ENCODE results near the gene MSTO1.
"Not testable (repeated sequence)": the region's sequence is repeated elsewhere in the genome, so short reads cannot be mapped to it uniquely, and the experiment has no call there.

Gene MSTO1

DNA sequence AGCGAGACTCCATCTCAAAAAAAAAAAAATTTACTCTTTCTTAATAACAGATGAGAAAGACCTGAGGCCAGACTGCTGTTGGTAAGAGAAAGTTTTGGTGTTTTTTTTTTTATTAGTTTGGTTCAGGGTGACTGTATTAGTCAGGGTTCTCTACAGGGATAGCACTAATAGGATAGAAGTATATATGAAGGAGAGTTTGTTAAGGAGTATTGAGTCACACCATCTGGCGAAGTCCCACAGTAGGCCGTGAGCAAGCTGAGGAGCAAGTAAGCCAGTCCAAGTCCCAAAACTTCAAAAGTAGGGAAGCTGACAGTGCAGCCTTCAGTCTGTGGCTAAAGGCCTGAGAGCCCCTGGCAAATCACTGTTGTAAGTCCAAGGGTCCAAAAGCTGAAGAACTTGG lies 20.7 kb upstream of the MSTO1 start:
- not testable (repeated sequence) for H3K4me3 ChIP-seq (ENCODE audit: low read length); H3K27ac ChIP-seq (ENCODE audit: low read length)
- WGBS (ENCODE audit: insufficient coverage, insufficient read length): no CpG with 5 or more reads among the region's 3 CpGs

DNA sequence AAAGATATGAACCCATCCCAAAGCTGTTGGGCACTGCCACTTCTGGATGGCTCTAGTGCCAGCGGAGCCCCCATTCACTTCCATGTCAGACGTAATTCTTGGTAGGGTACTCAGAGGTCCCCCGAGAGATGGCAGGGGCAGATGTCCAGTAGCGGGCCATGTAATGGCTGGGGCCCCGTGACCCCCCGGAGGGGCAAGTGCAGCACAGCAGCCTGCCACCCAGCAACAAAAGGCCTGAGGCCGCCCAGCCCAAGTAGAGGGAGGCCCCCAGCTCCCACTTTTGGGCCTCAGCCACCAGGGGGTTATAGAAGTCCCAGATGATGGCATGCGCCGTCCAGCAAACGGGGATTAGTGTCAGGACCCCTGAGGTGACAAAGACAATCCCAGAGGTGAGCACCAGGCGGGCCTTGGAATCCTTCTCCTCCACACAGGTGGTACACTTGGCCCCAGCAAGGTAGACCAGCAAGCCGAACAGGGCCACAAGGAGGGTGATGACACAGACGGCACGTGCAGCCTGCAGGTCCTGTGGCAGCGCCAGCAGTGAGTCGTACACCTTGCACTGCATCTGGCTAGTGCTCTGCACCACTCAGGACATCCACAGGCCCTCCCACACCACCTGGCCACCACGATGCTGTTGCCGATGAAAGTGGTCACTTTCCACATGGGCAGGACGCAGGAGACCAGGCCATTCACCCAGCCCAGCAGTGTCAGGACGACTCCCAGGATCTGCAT lies 19.3 kb upstream of the MSTO1 start:
- not testable (repeated sequence) for H3K9me3 ChIP-seq (ENCODE audit: control insufficient read depth, insufficient read depth, low read length); DNase-seq (ENCODE audit: low read depth, low spot score); H3K27ac ChIP-seq (ENCODE audit: low read length); H3K4me1 ChIP-seq (ENCODE audit: control insufficient read depth, insufficient read depth, low read length); H3K4me3 ChIP-seq (ENCODE audit: low read length); H3K36me3 ChIP-seq (ENCODE audit: control insufficient read depth, insufficient read depth, low read length); H3K27me3 ChIP-seq (ENCODE audit: control insufficient read depth, insufficient read depth, low read length)
- no CpG with 5 or more reads among the region's 20 CpGs for WGBS (ENCODE audit: insufficient coverage, insufficient read length)

More for the DNA sequence above, 20.7 kb upstream of the MSTO1 start:
- not testable (repeated sequence) for H3K36me3 ChIP-seq (ENCODE audit: control insufficient read depth, insufficient read depth, low read length); H3K4me1 ChIP-seq (ENCODE audit: control insufficient read depth, insufficient read depth, low read length); DNase-seq (ENCODE audit: low read depth, low spot score); H3K27me3 ChIP-seq (ENCODE audit: control insufficient read depth, insufficient read depth, low read length); H3K9me3 ChIP-seq (ENCODE audit: control insufficient read depth, insufficient read depth, low read length)

DNA sequence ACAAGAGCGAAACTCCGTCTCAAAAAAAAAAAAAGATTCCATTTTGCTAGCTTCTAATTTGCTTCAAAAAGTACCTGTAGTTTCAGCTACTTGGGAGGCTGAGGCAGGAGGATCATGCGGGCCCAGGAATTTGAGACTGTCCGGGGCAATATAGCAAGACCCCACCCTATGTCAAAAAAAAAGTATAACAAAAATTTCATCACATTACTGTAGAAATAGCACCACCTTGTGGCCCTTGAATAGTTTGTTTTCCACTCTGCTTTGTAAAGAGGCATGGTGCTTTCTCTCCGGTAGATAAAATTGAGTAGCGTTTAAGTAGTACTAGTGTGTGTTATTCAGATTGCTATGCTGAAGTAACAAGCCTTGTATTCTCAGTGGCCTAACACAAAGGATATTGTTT lies 18.2 kb upstream of the MSTO1 start:
- WGBS (ENCODE audit: insufficient coverage, insufficient read length): no CpG with 5 or more reads among the region's 6 CpGs
- H3K36me3 ChIP-seq (ENCODE audit: control insufficient read depth, insufficient read depth, low read length): no peaks in the 10 kb centered on the region
- no peaks in the 10 kb centered on the region for H3K27me3 ChIP-seq (ENCODE audit: control insufficient read depth, insufficient read depth, low read length)
- H3K27ac ChIP-seq (ENCODE audit: low read length): no peak overlapping the region
- H3K9me3 ChIP-seq (ENCODE audit: control insufficient read depth, insufficient read depth, low read length): no peaks in the 10 kb centered on the region
- no peak overlapping the region for H3K4me3 ChIP-seq (ENCODE audit: low read length)
- no peaks in the 10 kb centered on the region for H3K4me1 ChIP-seq (ENCODE audit: control insufficient read depth, insufficient read depth, low read length)
- peak; percentile 48 for DNase-seq (ENCODE audit: low read depth, low spot score)

DNA sequence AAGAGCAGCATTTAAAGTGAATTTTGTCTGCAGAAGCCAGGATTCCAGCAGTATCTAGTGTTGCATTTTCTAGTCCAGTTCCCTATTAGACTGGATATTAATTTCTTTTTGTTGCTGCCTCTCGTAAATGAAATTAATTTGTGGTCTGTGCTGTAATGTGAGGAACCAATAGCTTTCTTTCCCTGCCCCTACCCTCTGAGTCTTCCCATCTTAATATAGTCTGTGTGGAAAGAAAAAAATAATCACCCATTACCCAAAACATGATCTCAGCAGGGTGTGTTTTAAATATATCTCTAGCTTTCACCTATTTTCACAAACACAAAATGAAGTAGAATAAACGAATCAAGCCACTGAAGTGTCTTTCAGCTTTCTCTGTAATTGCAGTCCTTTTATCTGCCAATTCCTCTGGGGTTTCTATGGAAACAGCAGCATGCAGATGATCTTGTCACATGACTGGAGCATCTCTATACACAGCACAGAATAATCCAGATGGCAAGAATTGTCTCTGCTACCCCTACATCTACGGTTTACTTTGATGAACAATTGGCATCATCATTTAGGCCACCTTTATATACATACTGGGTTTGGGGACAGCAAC lies 14.0 kb upstream of the MSTO1 start:
- WGBS (ENCODE audit: insufficient coverage, insufficient read length): no CpG with 5 or more reads among the region's 3 CpGs
- H3K27ac ChIP-seq (ENCODE audit: low read length); H3K4me1 ChIP-seq (ENCODE audit: control insufficient read depth, insufficient read depth, low read length); DNase-seq (ENCODE audit: low read depth, low spot score); H3K9me3 ChIP-seq (ENCODE audit: control insufficient read depth, insufficient read depth, low read length); H3K36me3 ChIP-seq (ENCODE audit: control insufficient read depth, insufficient read depth, low read length); H3K27me3 ChIP-seq (ENCODE audit: control insufficient read depth, insufficient read depth, low read length); H3K4me3 ChIP-seq (ENCODE audit: low read length): not testable (repeated sequence)

DNA sequence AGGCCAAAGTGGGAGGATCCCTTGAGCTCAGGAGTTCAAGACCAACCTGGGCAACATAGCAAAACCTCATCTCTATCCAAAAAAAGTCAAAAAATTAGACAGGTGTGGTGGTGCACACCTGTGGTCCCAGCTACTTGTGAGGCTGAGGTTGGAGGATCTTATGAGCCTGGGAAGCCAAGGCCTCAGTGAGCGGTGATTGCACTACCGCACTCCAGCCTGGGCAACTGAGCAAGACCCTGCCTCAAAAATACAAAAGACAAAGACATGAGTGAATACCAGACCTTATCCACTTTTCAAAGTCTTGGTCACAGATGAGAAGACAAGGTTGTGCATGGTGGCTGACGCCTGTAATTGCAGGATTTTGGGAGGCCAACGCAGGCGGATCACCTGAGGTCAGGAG lies 13.2 kb upstream of the MSTO1 start:
- no peaks in the 10 kb centered on the region for H3K36me3 ChIP-seq (ENCODE audit: control insufficient read depth, insufficient read depth, low read length)
- no peaks in the 10 kb centered on the region; the same call in 1 of the 2 replicates for H3K4me1 ChIP-seq (ENCODE audit: control insufficient read depth, insufficient read depth, low read length)
- no CpG with 5 or more reads among the region's 5 CpGs for WGBS (ENCODE audit: insufficient coverage, insufficient read length)
- H3K27me3 ChIP-seq (ENCODE audit: control insufficient read depth, insufficient read depth, low read length): no peaks in the 10 kb centered on the region
- H3K9me3 ChIP-seq (ENCODE audit: control insufficient read depth, insufficient read depth, low read length): no peaks in the 10 kb centered on the region
- DNase-seq (ENCODE audit: low read depth, low spot score): no peak
- H3K4me3 ChIP-seq (ENCODE audit: low read length): no peak overlapping the region
- H3K27ac ChIP-seq (ENCODE audit: low read length): no peak overlapping the region

DNA sequence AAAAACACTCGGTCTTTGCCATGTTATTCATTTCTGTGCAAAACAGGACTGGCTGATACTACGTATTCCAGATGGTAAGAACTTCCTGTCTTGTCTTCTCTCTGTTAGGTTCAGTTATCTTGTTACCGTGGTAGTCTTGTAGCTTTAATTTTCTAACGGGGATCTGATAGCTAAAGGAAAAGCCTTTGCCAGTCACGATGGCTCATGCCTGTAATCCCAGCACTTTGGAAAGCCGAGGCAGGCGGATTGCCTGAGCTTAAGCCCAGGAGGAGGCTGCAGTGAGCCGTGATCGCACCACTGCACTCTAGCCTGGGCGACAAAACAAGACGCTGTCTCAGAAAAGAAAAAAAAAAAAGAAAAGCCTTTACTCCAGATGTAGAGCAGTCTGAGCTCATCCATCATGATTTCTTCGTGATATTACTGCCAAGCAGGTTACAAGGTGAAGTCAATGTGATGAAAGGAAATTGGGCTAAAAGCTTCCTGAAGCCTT lies 11.1 kb upstream of the MSTO1 start:
- Histone ChIP-seq H3K4me1 (ENCODE audit: control insufficient read depth, insufficient read depth, low read length) (no peaks in the 10 kb centered on the region; the same call in 1 of the 2 replicates), H3K4me3 (ENCODE audit: low read length) (no peak overlapping the region), H3K36me3 (ENCODE audit: control insufficient read depth, insufficient read depth, low read length) (no peaks in the 10 kb centered on the region), H3K27ac (ENCODE audit: low read length) (no peak overlapping the region), H3K27me3 (ENCODE audit: control insufficient read depth, insufficient read depth, low read length) (no peaks in the 10 kb centered on the region), H3K9me3 (ENCODE audit: control insufficient read depth, insufficient read depth, low read length) (no peaks in the 10 kb centered on the region)
- DNase-seq (ENCODE audit: low read depth, low spot score): no peak
- WGBS (ENCODE audit: insufficient coverage, insufficient read length): no CpG with 5 or more reads among the region's 12 CpGs

DNA sequence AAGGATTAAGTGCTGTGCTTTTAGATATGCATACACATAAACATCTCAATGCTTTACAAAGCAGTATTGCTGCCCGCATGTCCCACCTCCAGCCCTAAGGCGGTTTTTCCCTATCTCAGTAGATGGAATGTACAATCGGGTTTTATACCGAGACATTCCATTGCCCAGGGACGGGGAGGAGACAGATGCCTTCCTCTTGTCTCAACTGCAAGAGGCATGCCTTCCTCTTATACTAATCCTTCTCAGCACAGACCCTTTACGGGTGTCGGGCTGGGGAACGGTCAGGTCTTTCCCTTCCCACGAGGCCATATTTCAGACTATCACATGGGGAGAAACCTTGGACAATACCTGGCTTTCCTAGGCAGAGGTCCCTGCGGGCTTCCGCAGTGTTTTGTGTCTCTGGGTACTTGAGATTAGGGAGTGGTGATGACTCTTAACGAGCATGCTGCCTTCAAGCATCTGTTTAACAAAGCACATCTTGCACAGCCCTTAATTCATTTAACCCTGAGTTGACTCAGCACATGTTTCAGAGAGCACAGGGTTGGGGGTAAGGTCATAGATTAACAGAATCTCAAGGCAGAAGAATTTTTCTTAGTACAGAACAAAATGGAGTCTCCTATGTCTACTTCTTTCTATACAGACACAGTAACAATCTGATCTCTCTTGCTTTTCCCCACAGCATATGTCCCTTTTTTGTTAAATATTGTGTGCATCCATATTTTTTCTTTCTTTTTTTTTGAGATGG lies 10.0 kb upstream of the MSTO1 start:
- no CpG with 5 or more reads among the region's 12 CpGs for WGBS (ENCODE audit: insufficient coverage, insufficient read length)
- not testable (repeated sequence) for DNase-seq (ENCODE audit: low read depth, low spot score); H3K27ac ChIP-seq (ENCODE audit: low read length); H3K4me1 ChIP-seq (ENCODE audit: control insufficient read depth, insufficient read depth, low read length); H3K9me3 ChIP-seq (ENCODE audit: control insufficient read depth, insufficient read depth, low read length); H3K36me3 ChIP-seq (ENCODE audit: control insufficient read depth, insufficient read depth, low read length); H3K27me3 ChIP-seq (ENCODE audit: control insufficient read depth, insufficient read depth, low read length); H3K4me3 ChIP-seq (ENCODE audit: low read length)

DNA sequence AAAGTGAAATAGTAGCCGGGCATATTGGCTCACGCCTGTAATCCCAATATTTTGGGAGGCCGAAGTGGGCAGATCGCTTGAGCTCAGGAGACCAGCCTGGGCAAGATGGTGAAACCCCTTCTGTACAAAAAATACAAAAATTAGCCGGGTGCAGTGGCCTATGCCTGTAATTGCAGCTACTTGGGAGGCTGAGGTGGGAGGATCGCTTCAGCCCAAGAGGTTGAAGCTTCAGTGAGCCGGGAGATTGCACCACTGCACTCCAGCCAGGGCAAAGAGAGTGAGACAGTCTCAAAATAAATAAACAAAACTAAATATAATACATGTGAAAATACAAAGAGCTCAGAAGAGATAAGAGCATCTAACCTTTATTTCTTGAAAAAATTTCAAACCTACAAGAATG lies 2.3 kb upstream of the MSTO1 start:
- no peak overlapping the region for H3K27ac ChIP-seq (ENCODE audit: low read length)
- WGBS (ENCODE audit: insufficient coverage, insufficient read length): no CpG with 5 or more reads among the region's 7 CpGs

DNA sequence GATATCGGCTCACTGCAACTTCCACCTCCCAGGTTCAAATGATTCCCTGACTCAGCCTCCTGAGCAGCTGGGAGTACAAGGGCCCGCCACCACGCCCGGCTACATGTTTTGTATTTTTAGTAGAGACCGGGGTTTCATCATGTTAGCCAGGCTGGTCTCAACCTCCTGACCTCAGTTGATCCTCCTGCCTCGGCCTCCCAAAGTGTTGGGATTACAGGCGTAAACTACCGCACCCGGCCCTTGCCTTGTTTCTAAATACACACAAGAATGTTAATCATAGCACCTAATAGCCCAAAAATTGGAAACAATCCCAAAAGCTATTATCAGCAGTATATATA lies 1.2 kb upstream of the MSTO1 start:
- H3K4me3 ChIP-seq (ENCODE audit: low read length): no peak overlapping the region
- WGBS (ENCODE audit: insufficient coverage, insufficient read length): no CpG with 5 or more reads among the region's 9 CpGs

More for the DNA sequence above, 2.3 kb upstream of the MSTO1 start:
- DNase-seq (ENCODE audit: low read depth, low spot score): no peak
- H3K4me1 ChIP-seq (ENCODE audit: control insufficient read depth, insufficient read depth, low read length): no peaks in the 10 kb centered on the region
- H3K36me3 ChIP-seq (ENCODE audit: control insufficient read depth, insufficient read depth, low read length): peaks cover 6% of the 10 kb centered on the region; the same call in 1 of the 2 replicates
- H3K27me3 ChIP-seq (ENCODE audit: control insufficient read depth, insufficient read depth, low read length): no peaks in the 10 kb centered on the region
- no peaks in the 10 kb centered on the region for H3K9me3 ChIP-seq (ENCODE audit: control insufficient read depth, insufficient read depth, low read length)
- H3K4me3 ChIP-seq (ENCODE audit: low read length): no peak overlapping the region

DNA sequence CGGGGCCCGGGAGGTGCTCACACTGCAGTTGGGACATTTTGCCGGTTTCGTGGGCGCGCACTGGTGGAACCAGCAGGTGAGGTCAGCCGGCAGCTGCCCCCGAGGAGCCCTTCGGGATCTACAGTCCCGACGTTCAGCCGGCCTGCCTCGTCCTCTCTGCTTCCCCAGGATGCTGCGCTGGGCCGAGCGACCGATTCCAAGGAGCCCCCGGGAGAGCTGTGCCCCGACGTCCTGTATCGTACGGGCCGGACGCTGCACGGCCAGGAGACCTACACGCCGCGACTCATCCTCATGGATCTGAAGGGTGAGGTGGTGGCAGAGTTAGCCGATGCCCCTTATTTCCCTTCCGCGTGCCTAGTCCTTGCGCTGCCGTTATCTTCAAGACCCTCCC lies 234 bp downstream of the MSTO1 start:
- not testable (repeated sequence) for H3K36me3 ChIP-seq (ENCODE audit: control insufficient read depth, insufficient read depth, low read length); DNase-seq (ENCODE audit: low read depth, low spot score); H3K27me3 ChIP-seq (ENCODE audit: control insufficient read depth, insufficient read depth, low read length); H3K9me3 ChIP-seq (ENCODE audit: control insufficient read depth, insufficient read depth, low read length); H3K4me1 ChIP-seq (ENCODE audit: control insufficient read depth, insufficient read depth, low read length); H3K27ac ChIP-seq (ENCODE audit: low read length)
- WGBS (ENCODE audit: insufficient coverage, insufficient read length): no CpG with 5 or more reads among the region's 33 CpGs
- H3K4me3 ChIP-seq (ENCODE audit: low read length): peak overlapping the region; percentile 45; the same call in 1 of the 2 replicates

More for the DNA sequence above, 1.2 kb upstream of the MSTO1 start:
- no peak overlapping the region for H3K27ac ChIP-seq (ENCODE audit: low read length)
- no peak for DNase-seq (ENCODE audit: low read depth, low spot score)
- H3K36me3 ChIP-seq (ENCODE audit: control insufficient read depth, insufficient read depth, low read length): peaks cover 7% of the 10 kb centered on the region; the same call in 1 of the 2 replicates
- H3K27me3 ChIP-seq (ENCODE audit: control insufficient read depth, insufficient read depth, low read length): no peaks in the 10 kb centered on the region
- no peaks in the 10 kb centered on the region for H3K4me1 ChIP-seq (ENCODE audit: control insufficient read depth, insufficient read depth, low read length)
- no peaks in the 10 kb centered on the region for H3K9me3 ChIP-seq (ENCODE audit: control insufficient read depth, insufficient read depth, low read length)
